Liver (tissue), 3 donors: ENCODE data around the gene ZNF831.

ENCODE experiments used
- CTCF ChIP-seq: fragments of 150-350 bp; IDR thresholded peaks from 2 replicates; pipeline ENCODE4 v1.5.1; 2017; ENCODE audit warnings: improper control_type of control experiment, low read depth, low read length; ENCODE audit not compliant: missing input control
- EGR1 ChIP-seq, 2 donors: IDR thresholded peaks; 2 replicates each; pipeline ENCODE4 v1.6.1; 2016 to 2018; ENCODE audit warnings: antibody characterized with exemption in 2 of 2, low read depth in 2 of 2
- GABPA ChIP-seq, 2 donors: IDR thresholded peaks in 1 of 2; conservative IDR thresholded peaks in 1 of 2; 2 replicates each; pipeline ENCODE4 v1.6.1; 2016; ENCODE audit warnings: antibody characterized with exemption in 2 of 2, mild to moderate bottlenecking in 1 of 2, moderate library complexity in 1 of 2
- JUND ChIP-seq, 2 donors: IDR thresholded peaks; 2 replicates each; pipeline ENCODE4 v1.6.1; 2016; ENCODE audit warnings: antibody characterized with exemption in 2 of 2
- MAX ChIP-seq: IDR thresholded peaks from 2 replicates; pipeline ENCODE4 v1.6.1; 2016; ENCODE audit warnings: antibody characterized with exemption
- RAD21 ChIP-seq, 2 donors: IDR thresholded peaks; 2 replicates each; pipeline ENCODE4 v1.6.1; 2016; ENCODE audit warnings: antibody characterized with exemption in 2 of 2, mild to moderate bottlenecking in 2 of 2
- SP1 ChIP-seq: IDR thresholded peaks from 2 replicates; pipeline ENCODE4 v1.6.1; 2018; ENCODE audit warnings: antibody characterized with exemption, mild to moderate bottlenecking
- TAF1 ChIP-seq: conservative IDR thresholded peaks from 2 replicates; pipeline ENCODE4 v1.6.1; 2016; ENCODE audit warnings: antibody characterized with exemption, mild to moderate bottlenecking
- YY1 ChIP-seq: IDR thresholded peaks from 2 replicates; pipeline ENCODE4 v1.6.1; 2016; ENCODE audit warnings: antibody characterized with exemption, mild to moderate bottlenecking
- ZBTB33 ChIP-seq: IDR thresholded peaks from 2 replicates; pipeline ENCODE4 v1.6.1; 2016; ENCODE audit warnings: antibody characterized with exemption
- donor health status: healthy.
- donor health status: healthy.

- no peak for TF ChIP-seq YY1
- TF ChIP-seq JUND (IDR thresholded peaks at IDR 0.05), result no peak
- TF ChIP-seq CTCF, result no peak
- TF ChIP-seq MAX, result no peak
- TF ChIP-seq ZBTB33, result no peak
- TF ChIP-seq GABPA (IDR thresholded peaks at IDR 0.05 in 1 of 2, conservative IDR thresholded peaks at IDR 0.05 in 1 of 2), result no peak
- no peak for TF ChIP-seq TAF1
- no peak for TF ChIP-seq EGR1 (IDR thresholded peaks at IDR 0.05; ENCODE audit: low read depth in 2 of 2)
- no peak for TF ChIP-seq RAD21 (IDR thresholded peaks at IDR 0.05)
- TF ChIP-seq SP1, result no peak
These were observed 46.6 kb downstream of the ZNF831 start for GRCh38 chr20:59210186-59210585.
